Stimulated activated CD4-positive, alpha-beta T cell treated with anti-CD3 and anti-CD28 coated beads, Interleukin-1b, Interleukin-23, amount 100 ng/mL, for 1 hour (primary cell): ENCODE results near the gene TCEAL7.
A peak's percentile ranks its signal among the peaks of the same experiment; 100 is the strongest.
"Not testable (repeated sequence)": the region's sequence is repeated elsewhere in the genome, so short reads cannot be mapped to it uniquely, and the experiment has no call there.

Experiments used
- DNase-seq, 2 donors: peaks; one replicate each; pipeline ENCODE4 v3.0.0-alpha.2; 2020; ENCODE audit warnings: low read depth in 2 of 2

The TCEAL7 gene

DNA sequence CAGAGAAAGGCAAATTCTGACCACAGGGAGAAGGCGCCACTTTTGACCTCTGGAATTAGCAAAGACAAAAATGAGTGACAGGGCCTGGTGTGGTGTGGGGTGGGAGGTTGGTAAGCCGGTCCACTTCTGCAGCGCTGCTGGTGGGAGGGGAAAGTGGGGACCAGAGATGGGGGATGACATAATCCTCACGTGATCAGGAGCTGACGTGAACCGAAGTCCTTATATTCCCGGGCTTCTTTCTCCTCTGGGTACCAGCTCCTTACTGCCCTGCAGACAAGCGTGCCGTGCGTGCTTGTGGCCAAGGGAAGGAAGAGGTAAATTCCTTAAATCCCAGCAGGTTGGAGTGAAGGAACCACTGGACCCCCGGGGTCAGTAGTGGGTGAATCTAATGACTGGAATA is at the start of gene TCEAL7:
TSS of gene TCEAL7 (plus strand) at position 249 of the 400 bp plus-strand sequence. CDS start 1,165 bp downstream, outside the sequence.
- no peak for DNase-seq

DNA sequence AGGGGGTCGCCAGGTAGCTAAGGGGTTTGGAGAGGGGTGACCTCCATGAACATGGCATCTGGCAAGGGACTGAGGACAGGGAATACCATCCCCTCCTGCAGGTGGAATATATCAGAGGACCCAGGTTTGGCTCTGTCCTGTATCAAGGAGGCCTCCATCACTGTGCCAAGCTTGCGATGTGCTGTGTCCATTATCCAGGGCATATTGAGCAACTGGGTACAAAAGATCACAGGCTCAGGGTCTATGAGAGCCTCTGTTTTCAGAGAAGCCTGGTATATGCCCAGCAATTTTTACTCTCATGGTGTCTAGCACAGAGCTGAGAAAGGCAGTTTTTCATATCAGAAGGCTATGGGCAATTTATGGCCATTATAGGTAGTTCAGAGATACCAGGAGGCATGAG is 36.9 kb upstream of the TCEAL7 start:
- DNase-seq, result no peak

DNA sequence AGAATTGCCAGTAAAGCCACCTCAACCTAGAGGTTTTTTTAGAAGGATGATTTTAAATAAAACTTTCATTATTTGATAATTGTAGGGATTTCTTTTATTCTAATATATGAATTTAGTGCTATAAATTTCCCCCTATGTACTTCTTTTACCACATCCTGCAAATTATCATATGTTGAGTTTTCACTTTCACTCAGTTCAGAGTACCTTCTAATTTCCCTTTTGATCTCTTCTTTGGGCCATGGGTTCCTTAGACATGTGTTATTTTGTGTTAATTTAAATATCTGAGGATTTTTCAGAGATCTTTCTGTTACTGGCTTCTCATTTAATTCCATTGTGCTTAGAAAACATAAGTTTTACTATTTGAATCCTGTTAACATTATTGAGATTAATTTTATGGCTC is 25.3 kb upstream of the TCEAL7 start:
- DNase-seq, result no peak

DNA sequence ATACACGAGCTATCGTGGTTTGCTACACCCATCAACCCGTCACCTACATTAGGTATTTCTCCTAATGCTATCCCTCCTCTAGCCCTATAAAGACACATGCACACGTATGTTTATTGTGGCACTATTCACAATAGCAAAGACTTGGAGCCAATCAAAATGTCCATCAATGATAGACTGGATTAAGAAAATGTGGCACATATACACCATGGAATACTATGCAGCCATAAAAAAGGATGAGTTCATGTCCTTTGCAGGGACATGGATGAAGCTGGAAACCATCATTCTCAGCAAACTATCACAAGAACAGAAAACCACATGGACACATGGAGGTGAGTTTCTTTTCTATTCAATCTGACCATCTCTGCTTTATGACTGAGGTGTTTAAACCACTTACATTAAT is 24.4 kb upstream of the TCEAL7 start:
- DNase-seq, result not testable (repeated sequence)

DNA sequence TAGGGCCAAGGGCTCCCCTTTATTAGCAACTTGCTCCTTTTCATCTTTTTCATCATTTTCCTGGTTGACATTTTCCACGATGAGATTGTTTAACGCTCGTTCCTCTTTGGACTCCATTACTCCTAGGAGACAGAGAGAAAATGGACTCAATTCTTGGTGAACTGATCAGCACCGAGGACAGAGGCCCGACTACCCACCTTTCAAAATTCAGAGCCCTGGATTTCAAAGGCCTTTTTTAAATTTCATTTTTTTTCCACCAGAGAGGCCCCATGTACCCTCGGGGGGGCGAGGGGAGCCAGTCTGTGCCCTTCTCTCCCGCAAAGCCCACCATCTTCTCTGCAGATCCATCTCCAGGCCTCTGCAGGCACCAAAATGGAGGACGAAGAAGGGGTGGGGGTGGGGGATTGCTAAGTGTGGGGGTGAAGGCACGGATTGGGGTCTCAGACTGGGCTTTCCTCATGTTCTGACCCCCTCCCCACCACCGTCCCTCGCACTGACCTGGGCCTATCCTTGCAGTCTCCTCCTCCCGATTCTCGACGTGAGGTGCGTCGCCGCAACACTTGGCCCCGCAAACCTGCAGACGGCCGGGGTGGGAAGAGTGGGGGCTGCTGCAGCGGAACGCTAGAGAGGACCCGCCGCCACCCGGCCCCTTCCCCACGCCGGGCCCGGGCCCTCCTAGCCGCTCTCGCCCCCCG is 20.0 kb upstream of the TCEAL7 start:
- no peak for DNase-seq

DNA sequence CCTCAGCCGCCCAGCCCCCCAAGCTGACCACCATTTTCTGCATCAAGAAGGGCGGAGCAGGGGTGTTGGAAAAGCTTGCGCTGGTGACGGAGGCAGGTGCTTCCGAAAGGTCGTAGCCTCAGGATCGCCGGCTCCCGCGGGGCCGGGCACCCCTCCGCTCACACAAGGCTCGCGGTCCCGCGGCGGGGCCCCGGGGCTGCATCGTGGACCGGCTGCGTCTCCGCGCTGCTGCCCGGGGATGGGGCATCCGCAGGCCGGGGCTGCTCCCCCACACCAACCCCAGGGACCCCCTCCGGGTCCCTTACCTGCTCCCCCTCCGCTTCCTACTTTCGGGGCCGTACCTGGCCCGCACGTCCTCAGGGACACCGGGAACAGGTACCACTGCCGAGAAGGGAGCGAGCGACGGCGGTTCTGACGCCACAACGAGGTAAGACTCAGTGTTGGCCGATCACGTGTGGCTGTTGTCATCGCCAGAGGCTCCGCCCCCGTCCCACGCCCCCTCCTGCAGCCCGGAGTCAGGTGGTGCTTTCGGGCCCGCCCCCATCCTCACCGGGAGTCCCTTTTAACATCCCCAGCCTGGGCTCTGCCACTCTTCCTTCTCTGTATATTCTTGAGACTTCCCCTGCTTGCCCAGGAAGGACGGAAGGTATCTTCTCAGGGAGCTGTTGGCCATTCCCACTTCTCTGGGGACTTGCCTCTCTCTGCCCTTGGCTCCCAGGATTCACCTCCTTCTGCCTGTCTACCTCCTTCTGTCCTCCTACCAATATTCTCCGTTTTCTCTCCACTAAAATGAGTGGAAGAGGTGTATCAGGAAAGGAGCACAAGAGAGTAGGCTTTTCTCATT is 19.3 kb upstream of the TCEAL7 start, which contains the start of gene BEX2:
TSS of gene BEX2 (minus strand) at position 436 of the 844 bp plus-strand sequence. CDS start 1,014 bp downstream, outside the sequence.
- peak; percentile 50 to 70 for DNase-seq

DNA sequence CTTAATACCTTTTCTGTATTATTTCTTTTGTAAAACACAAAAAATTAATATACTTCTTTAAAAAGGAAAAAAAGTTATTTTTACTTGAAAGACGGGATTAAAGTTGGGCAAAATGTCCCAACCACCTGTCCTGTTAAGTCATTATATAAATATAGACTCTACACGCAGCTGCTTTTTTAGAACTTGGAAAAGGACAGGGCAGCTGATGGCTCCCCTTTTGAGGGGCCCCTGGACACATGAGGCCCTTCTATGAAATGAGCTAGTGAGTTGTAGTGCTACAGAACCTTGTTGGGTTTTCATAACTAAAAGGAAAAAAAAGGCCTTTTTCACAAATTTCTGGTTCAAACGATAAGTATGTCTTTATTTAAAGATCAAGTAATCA is 18.6 kb upstream of the TCEAL7 start:
- no peak for DNase-seq

GRCh38 chrX:103330681-103331288 is 746 bp downstream of the TCEAL7 start:
- no peak for DNase-seq

- no peak for DNase-seq
These were observed 8.6 kb downstream of the TCEAL7 start for GRCh38 chrX:103338663-103339062.

DNA sequence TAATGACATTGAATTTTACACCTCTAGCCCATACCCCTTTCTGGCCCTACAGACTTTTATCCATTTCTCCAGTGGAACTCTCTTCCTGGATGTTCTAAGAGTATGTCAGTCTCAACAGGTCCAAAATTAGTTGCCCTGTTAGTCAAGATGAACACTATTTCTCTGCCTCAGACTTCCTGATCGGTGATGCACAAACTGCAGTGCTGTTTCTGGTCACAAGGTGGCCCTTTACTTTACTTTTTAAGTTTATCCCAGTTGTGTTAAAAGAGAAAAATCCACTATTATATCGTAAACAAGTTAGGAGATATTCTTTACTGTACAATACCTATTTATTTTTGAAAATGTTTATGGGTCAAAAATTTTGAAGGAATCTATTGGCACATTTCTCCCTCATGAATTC is 13.1 kb downstream of the TCEAL7 start:
- DNase-seq, result no peak

GRCh38 chrX:103344606-103345005 is 14.6 kb downstream of the TCEAL7 start:
- no peak for DNase-seq

GRCh38 chrX:103347682-103348397 is 17.8 kb downstream of the TCEAL7 start:
- DNase-seq, result no peak

- DNase-seq, result no peak
These were observed 26.2 kb downstream of the TCEAL7 start, which contains the start of gene TCEAL9 for GRCh38 chrX:103356130-103356798. TSS of gene TCEAL9 (plus strand) at chrX:103356506. CDS start at chrX:103357685, 1,179 bp downstream.

GRCh38 chrX:103356858-103357257 is 26.8 kb downstream of the TCEAL7 start:
- no peak for DNase-seq

DNA sequence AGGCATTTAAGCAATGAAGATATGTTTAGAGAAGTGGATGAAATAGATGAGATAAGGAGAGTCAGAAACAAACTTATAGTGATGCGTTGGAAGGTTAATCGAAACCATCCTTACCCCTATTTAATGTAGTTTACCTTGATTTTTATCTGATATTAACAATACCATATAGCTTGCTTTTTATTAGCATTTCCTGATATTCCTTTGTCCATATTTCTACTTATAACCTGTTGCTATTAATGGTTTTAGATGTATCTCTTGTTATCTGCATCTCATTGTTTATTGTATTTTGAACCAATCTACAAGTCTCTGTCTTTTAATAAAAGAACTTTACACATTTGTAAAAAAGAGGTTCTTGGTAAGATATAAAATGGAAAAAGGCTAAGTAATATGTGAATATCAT is 27.8 kb downstream of the TCEAL7 start:
- no peak for DNase-seq

DNA sequence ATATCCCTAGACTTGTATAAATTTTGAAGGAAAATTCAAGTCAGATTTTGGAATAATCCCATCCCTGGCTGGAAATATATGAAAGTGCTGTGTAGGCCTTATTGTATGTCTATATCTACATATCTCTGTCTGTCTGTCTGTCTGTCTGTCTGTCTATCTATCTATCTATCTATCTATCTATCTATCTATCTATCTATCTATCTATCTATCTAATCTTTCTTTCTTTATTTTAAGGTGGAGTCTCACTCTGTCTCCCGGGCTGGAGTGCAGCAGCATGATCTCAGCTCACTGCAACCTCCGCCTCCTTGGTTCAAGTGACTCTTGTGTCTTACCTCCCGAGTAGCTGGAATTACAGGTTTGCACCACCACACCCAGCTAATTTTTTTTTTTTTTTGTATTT is 29.6 kb downstream of the TCEAL7 start:
- not testable (repeated sequence) for DNase-seq

GRCh38 chrX:103360092-103360491 is 30.1 kb downstream of the TCEAL7 start:
- DNase-seq, result no peak

GRCh38 chrX:103360916-103361315 is 30.9 kb downstream of the TCEAL7 start:
- DNase-seq, result no peak

DNA sequence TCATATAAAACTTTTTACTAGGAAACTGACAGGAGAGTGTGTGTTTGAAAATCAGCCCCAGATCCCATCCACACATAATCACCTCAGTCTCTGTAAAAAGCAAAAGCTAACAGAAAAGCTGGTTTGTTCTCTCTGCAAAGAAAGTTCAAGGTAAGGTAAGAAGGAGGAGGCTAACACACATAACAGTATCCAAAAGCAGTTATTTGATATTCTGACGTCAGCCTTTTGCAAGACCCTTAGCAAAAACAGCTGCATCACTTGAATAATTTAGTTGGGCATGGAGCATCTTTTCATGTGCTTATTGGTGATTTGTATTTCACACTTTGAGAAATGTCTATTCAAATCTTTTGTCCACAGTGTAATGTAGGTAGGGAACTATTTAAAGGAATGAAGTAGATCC is 31.8 kb downstream of the TCEAL7 start:
- DNase-seq, result no peak

DNA sequence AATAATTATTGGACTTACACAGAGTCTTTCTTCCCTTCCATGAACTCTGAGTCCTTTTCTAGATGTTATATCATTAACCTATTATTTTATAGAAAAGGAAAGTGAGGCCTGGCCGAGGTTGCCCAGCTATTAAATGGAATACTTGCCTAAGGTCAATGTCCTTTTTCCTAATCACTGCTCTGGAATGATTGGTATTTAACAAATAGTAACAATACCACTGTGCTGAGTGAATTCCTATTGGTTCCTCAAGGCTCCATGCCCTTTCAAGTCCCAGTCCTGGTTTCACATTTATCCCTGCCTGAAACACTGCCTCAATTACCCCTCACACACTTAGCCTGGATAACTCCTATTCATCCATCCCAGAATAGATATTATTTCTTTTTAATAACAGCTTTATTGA is 32.4 kb downstream of the TCEAL7 start:
- no peak for DNase-seq

- no peak for DNase-seq
These were observed 33.0 kb downstream of the TCEAL7 start for GRCh38 chrX:103363046-103363445.
